Measurements from ENCODE around the gene CD300LD.

GRCh38 chr17:74547264-74547663, 44.8 kb downstream of the CD300LD start:
- TF ChIP-seq CTCF (IDR thresholded peaks at IDR 0.05; ENCODE audit: poor library complexity) (no peak), EZH2 (IDR thresholded peaks at IDR 0.05; ENCODE audit: borderline replicate concordance) (no peak)
